Testis (tissue), 3 donors: ENCODE results near the gene LMBRD1. TPM values are rescaled to one million over a fixed set of nuclear protein-coding genes. Genes with fewer than 3 reads are reported as not detected.
"Not testable (repeated sequence)": the region's sequence is repeated elsewhere in the genome, so short reads cannot be mapped to it uniquely, and the experiment has no call there.

Experiments used
- DNase-seq: peaks from one replicate; pipeline ENCODE4 v3.0.0-alpha.2; 2019
- H3K27ac ChIP-seq, 2 donors: fragments of 200-600 bp; sonication (generic); one replicate each; pipeline ENCODE4 v1.5.1; 2019
- H3K27me3 ChIP-seq: fragments of 200-600 bp; sonication (generic); one replicate; pipeline ENCODE4 v1.5.1; 2019
- H3K36me3 ChIP-seq: fragments of 200-600 bp; sonication (generic); one replicate; pipeline ENCODE4 v1.5.1; 2017; ENCODE audit warnings: low read depth; ENCODE audit errors: missing control alignments
- H3K4me1 ChIP-seq: fragments of 200-600 bp; sonication (generic); one replicate; pipeline ENCODE4 v1.5.1; 2019
- H3K4me3 ChIP-seq, 2 donors: fragments of 200-600 bp; sonication (generic); one replicate each; pipeline ENCODE4 v1.5.1; 2017 to 2019
- H3K9me3 ChIP-seq: fragments of 200-600 bp; sonication (generic); one replicate; pipeline ENCODE4 v1.5.1; 2017
- POLR2A ChIP-seq: fragments of 450-650 bp; IDR thresholded peaks from one replicate; pipeline ENCODE4 v1.6.1; 2017; ENCODE audit warnings: antibody characterized with exemption, mild to moderate bottlenecking, moderate library complexity
- WGBS, 2 donors: methylation state at CpG; one replicate each; pipeline ENCODE4 v1.1.5; 2018; 5-methylcytosine and 5-hydroxymethylcytosine counted together
- intact Hi-C: fragments of 100-400 bp; cut with DNase I; formaldehyde crosslinking; loops from one replicate; pipeline ENCODE4 v1.15.1; 2023; ENCODE audit warnings: low total_unique reads
- polyA plus RNA-seq: library from polyadenylated mRNA; stranded (reverse); fragments of 350-450 nt; fragmentation: Illumina TruSeq; extraction: RNeasy Lipid Tissue Mini Kit (QIAGEN cat#74804); gene quantifications from one replicate; pipeline ENCODE4 v1.2.3, GENCODE V29; 2014; ENCODE audit warnings: low read depth, low replicate concordance; ENCODE audit not compliant: insufficient read depth
- total RNA-seq, 2 donors: library from RNA; depleted of rRNA; stranded (reverse); fragments of >200 nt; gene quantifications; one replicate each; pipeline ENCODE4 v1.2.3, GENCODE V29; 2016
- TF ChIP-seq, protein P1 (sequence below), 3 experiments: fragments of 450-650 bp in 2 of 3; fragments of 200-600 bp in 1 of 3; sonication (generic) in 1 of 3; IDR thresholded peaks; one replicate each; pipeline ENCODE4 v1.5.1; 2016 to 2019; ENCODE audit warnings: antibody characterized with exemption in 3 of 3, mild to moderate bottlenecking in 2 of 3, moderate library complexity in 1 of 3

Gene LMBRD1
- total and polyA plus RNA-seq, 3 donors from 2014 or later: 43.0 to 54.4 (median 49.2) TPM

- DNase-seq: no peak
- intact Hi-C loops: no loop called here
- Histone ChIP-seq H3K27me3 (no peaks in the 10 kb centered on the region), H3K36me3 (no peaks in the 10 kb centered on the region), H3K4me3 (no peak overlapping the region), H3K27ac (no peak overlapping the region), H3K4me1 (no peaks in the 10 kb centered on the region), H3K9me3 (no peaks in the 10 kb centered on the region)
- WGBS, 2 donors: 66 to 70% methylated on average over 4 of the region's 4 CpGs
- TF ChIP-seq, protein P1, sequence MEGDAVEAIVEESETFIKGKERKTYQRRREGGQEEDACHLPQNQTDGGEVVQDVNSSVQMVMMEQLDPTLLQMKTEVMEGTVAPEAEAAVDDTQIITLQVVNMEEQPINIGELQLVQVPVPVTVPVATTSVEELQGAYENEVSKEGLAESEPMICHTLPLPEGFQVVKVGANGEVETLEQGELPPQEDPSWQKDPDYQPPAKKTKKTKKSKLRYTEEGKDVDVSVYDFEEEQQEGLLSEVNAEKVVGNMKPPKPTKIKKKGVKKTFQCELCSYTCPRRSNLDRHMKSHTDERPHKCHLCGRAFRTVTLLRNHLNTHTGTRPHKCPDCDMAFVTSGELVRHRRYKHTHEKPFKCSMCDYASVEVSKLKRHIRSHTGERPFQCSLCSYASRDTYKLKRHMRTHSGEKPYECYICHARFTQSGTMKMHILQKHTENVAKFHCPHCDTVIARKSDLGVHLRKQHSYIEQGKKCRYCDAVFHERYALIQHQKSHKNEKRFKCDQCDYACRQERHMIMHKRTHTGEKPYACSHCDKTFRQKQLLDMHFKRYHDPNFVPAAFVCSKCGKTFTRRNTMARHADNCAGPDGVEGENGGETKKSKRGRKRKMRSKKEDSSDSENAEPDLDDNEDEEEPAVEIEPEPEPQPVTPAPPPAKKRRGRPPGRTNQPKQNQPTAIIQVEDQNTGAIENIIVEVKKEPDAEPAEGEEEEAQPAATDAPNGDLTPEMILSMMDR (IDR thresholded peaks at IDR 0.05): no peak
- no peak for TF ChIP-seq POLR2A
Observed at GRCh38 chr6:69668916-69669315, 127.9 kb downstream of the LMBRD1 start.

GRCh38 chr6:69666779-69667178, 130.0 kb downstream of the LMBRD1 start:
- H3K4me1 ChIP-seq, DNase-seq, H3K4me3 ChIP-seq, H3K27ac ChIP-seq, H3K27me3 ChIP-seq, intact Hi-C loops, H3K36me3 ChIP-seq, H3K9me3 ChIP-seq: not testable (repeated sequence)
- WGBS, 2 donors: 67% methylated on average over 9 of the region's 9 CpGs

GRCh38 chr6:69665437-69665836, 131.4 kb downstream of the LMBRD1 start:
- no peak for DNase-seq
- Histone ChIP-seq H3K9me3 (no peaks in the 10 kb centered on the region), H3K27ac (no peak overlapping the region), H3K4me1 (no peaks in the 10 kb centered on the region), H3K36me3 (no peaks in the 10 kb centered on the region), H3K4me3 (no peak overlapping the region), H3K27me3 (no peaks in the 10 kb centered on the region)
- TF ChIP-seq, protein P1 (IDR thresholded peaks at IDR 0.05): no peak
- TF ChIP-seq POLR2A: no peak
- WGBS, 2 donors: 89 to 93% methylated on average over 3 of the region's 3 CpGs
- intact Hi-C loops: no loop called here

- WGBS, 2 donors: 80 to 90% methylated on average over 1 of the region's 1 CpG
Observed at GRCh38 chr6:69664551-69664950, 132.3 kb downstream of the LMBRD1 start.

DNA sequence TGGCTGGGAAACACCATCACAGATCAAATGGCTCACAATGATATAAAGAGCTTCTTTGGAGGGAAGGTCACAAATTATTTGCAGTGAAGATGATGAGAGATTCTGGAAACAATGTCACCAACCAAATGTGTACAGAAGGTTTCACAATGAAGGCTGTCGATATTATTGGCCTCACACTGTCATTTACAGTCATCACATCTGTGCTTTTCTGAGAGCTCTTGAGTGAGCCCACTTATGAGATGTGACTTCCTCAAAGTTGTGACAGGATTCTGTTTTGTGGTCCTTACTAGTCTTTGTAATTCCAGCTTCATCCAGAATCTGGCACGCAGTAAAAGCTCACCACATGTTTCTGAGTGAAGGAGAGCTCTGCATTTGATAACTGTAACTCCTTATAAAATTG, 133.6 kb downstream of the LMBRD1 start:
- no peak for DNase-seq
- Histone ChIP-seq H3K4me3 (no peak overlapping the region), H3K27ac (no peak overlapping the region), H3K9me3 (no peaks in the 10 kb centered on the region), H3K4me1 (no peaks in the 10 kb centered on the region), H3K36me3 (no peaks in the 10 kb centered on the region), H3K27me3 (no peaks in the 10 kb centered on the region)
- WGBS, 2 donors: 68 to 69% methylated on average over 2 of the region's 2 CpGs
- intact Hi-C loops: no loop called here
- TF ChIP-seq POLR2A: no peak

More at GRCh38 chr6:69664551-69664950, 132.3 kb downstream of the LMBRD1 start:
- Histone ChIP-seq H3K4me1 (no peaks in the 10 kb centered on the region), H3K4me3 (no peak overlapping the region), H3K27ac (no peak overlapping the region), H3K9me3 (no peaks in the 10 kb centered on the region), H3K27me3 (no peaks in the 10 kb centered on the region), H3K36me3 (no peaks in the 10 kb centered on the region)
- TF ChIP-seq POLR2A: no peak
- TF ChIP-seq, protein P1 (IDR thresholded peaks at IDR 0.05): no peak
- no peak for DNase-seq
- intact Hi-C loops: no loop called here

DNA sequence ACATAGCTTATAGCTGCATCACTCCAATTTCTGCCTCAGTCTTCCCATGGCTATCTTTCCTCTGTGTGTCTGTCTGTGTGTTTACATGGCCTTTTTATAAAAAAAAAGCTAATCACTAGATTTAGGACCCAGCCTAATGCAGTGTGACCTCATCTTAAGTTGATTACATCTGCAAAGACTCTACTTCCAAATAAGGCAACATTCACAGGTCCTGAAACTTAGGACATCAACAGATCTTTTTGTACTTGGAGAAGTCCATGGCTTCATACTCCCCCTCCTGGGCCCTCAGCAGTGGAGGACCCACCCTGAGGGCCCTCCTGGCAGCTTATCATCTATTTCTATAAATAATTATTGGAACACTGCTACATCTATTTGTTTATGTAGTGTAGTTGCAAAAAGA, 146.1 kb downstream of the LMBRD1 start:
- intact Hi-C loops: no loop called here
- Histone ChIP-seq H3K27me3 (no peaks in the 10 kb centered on the region), H3K4me3 (no peak overlapping the region)

More for the DNA sequence above, 146.1 kb downstream of the LMBRD1 start:
- DNase-seq: no peak
- H3K36me3 ChIP-seq: no peaks in the 10 kb centered on the region
- TF ChIP-seq POLR2A: no peak
- TF ChIP-seq, protein P1 (IDR thresholded peaks at IDR 0.05): no peak
- no peaks in the 10 kb centered on the region for H3K4me1 ChIP-seq
- no peaks in the 10 kb centered on the region for H3K9me3 ChIP-seq
- H3K27ac ChIP-seq: no peak overlapping the region
